Measurements from ENCODE around the gene AOPEP.

Gene AOPEP

GRCh38 chr9:94794476-94795167 is 68.1 kb downstream of the AOPEP start:
- no peak for DNase-seq

DNA sequence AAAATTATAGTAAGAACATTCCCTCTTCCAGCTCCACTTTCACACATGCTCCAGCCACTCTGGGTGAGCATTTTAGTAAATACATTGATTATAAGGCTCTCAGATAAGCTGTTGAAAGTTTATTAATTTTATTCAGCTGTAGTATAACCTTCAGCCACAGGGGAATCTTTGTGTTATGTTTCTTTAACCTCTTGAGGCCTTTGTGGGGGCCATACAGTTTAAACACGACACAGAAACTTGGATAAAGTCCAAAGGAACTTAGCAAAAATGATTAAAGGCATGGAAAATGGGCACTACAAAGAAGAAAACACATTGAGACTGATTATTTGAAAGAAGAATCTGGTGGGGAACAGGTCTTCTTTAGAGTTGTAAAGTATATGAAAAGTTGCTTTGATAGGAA is 70.2 kb downstream of the AOPEP start:
- DNase-seq = no peak

DNA sequence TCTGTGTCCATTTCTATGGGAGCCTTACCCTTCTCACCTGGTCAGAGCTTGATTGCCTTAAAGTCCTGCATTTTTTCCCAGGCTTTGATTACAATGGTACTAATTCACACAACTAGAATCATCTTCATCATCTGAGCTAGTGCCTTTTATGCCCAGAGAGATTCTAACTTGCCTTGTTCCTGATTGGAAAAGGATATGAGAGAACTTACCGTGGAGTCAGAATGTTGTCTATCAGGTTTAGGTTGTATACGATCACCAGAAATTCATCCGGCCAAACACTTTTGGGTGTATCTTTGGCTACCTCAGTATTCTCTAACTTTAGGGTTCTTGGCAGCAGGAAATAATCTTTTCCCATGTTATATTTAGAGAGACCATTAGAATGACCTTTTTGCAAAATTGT is 71.7 kb downstream of the AOPEP start:
- no peak for DNase-seq

- no peak for DNase-seq
These were observed 72.2 kb downstream of the AOPEP start for GRCh38 chr9:94798708-94799107.

- no peak for DNase-seq
These were observed 73.2 kb downstream of the AOPEP start for GRCh38 chr9:94799578-94800264.

DNA sequence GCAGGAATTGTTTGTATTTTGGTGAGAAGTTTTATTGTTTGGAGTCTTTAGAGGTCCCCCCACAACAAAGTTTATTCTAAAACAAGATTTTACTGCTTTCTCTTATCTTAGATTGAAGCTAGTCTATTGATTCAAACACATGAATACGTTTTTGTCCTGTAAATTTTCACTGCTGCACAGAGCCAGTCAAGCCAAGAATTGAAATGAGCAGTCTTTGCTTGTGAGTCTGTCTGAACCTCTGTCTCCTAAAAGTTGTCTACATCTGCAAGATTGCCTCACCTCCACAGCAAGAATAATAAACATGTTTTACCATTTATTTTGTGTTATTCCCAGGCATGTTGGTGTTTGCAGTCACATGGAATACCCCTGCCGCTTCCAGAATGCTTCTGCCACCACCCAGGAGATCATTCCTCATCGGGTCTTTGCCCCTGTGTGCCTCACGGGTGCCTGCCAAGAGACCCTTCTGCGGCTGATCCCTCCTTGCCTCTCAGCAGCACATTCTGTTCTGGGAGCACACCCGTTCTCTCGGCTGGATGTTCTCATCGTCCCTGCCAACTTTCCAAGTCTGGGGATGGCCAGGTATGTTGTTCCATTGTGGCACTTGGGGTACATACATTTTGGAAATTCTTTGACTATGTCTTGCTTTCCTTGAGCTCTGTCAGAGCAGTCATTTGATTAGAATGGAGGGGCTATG is 74.1 kb downstream of the AOPEP start:
- no peak for DNase-seq

DNA sequence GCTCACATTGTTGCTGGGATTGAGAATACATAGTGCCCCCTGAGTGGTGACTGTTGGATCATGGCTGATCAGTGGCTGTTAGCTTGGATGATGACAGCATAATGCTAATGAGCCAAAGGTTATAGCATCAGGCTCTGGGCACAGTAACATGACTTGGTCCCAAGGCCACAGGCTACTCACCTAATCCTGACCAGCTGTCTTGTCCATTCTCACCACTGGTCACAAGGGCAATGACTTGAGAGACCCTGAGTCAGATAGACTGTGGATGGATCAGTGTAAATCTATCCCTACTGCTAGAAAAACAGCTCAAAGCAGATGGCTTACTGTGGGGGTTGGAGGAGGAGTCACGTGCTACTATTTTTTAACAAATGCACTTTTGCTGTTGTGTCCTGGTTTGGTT is 74.7 kb downstream of the AOPEP start:
- no peak for DNase-seq

DNA sequence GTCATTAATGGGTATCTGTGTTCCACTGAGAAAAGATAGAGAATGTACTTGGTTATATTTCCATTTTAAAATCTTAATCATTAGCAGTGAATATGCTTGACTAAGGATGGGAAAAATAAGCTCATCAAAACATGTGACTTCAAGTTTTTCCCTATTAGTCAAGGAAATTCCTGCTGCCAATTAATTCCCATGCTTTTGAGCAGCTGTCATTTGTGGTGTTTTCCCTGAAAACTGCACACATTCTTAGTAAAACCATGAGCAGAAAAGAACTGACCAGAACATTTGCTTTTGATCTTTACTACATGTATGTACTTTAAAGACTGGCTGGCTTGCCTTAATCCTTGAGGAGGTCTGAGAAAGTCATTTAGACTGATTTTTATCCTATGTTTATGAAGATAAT is 75.2 kb downstream of the AOPEP start:
- no peak for DNase-seq

GRCh38 chr9:94802251-94802650 is 75.8 kb downstream of the AOPEP start:
- DNase-seq = no peak

- DNase-seq = no peak
These were observed 76.3 kb downstream of the AOPEP start for GRCh38 chr9:94802793-94803192.

DNA sequence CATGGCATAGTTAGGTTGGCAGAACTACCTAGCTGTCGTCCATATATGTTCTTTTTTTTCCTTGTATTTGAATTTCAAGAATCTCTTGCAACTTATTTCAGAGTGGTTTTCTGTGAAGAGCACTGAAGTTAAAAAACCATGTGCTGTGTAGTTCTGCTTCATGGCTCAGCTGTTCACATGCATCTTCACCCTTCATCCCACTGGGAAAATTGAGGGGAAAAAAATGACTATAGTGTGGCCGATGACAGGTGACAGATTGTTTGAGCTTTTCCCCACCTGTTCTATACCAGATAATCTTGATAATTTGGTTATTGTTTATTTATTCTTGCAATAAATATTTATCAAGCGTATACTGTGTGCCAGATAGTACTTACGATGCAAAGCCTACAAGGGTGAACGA is 77.8 kb downstream of the AOPEP start:
- no peak for DNase-seq

GRCh38 chr9:94805051-94805489 is 78.6 kb downstream of the AOPEP start:
- no peak for DNase-seq

DNA sequence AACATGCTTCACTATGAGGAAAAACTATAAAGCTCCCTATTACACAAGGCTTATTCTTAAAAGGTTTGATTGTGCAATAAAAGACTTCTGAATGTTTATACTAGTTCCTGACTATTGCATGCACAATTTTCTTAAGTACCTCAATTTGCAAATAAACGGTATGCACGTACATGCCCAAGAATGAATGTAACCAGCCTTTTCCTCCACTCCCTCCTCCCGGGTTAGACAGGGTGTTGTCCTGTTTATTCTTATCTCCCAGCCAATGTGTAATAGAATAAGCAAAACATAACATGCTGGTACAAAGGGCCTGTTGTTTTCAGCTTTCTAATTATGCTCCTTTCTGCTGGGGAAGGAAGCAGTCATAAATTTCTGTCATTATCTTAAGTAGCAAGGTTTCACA is 79.1 kb downstream of the AOPEP start:
- no peak for DNase-seq

DNA sequence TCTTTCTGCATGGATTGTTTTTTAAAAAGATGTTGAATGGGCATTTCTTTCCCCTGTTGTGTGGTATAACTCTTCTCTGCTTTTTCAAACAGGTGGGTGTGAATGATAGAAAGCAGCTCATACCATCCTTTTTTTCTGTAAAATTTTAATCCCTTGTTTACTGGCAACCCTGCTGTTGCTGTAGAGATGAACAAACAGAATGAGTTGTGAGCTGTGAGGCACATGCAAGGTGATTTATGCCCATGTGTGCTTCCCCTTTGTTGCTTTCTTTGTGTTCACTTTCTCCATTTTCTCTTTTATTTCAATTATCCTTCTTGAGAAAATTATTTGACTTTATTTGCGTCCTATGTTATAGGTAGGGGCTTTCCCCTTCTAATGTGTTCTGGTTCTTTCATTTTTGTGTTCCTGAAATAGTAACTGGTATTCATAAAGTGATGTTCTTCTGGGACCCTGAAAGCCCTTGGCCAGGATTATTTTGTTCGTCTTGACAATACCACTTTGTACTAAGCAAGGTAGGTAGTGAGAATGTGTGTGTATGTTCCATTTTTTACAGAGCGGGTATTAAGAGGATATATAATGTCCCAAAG is 79.9 kb downstream of the AOPEP start:
- DNase-seq = no peak

GRCh38 chr9:94807556-94807955 is 81.1 kb downstream of the AOPEP start:
- DNase-seq = no peak

GRCh38 chr9:94808926-94809700 is 82.6 kb downstream of the AOPEP start:
- DNase-seq = no peak

- DNase-seq = no peak
These were observed 83.3 kb downstream of the AOPEP start for GRCh38 chr9:94809778-94810177.

- no peak for DNase-seq
These were observed 84.6 kb downstream of the AOPEP start for GRCh38 chr9:94811074-94811473.

- DNase-seq = no peak
These were observed 85.8 kb downstream of the AOPEP start for GRCh38 chr9:94812343-94812742.

- DNase-seq = no peak
These were observed 86.9 kb downstream of the AOPEP start for GRCh38 chr9:94813379-94813778.

GRCh38 chr9:94817291-94818177 is 91.0 kb downstream of the AOPEP start:
- no peak for DNase-seq

DNA sequence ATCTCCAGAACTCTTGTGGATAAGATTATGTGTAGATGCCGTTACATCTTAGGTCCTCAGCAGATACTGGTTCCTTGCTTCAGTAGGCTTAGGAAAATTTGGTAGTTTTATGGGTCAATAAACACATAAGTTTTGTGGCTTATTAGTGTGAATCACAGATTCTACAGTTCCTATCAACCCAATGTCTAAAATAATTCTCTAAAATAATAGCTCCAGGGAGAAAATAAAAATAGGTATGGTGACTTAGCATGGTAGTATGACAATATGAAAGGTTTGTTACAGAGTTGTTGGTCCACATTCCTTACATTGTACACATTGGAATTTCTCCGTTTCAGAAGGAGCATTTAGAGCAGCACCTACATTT is 91.7 kb downstream of the AOPEP start:
- no peak for DNase-seq

Data from NCI-H510A (cell line).